Neural crest cell (in vitro differentiated cells): ENCODE measurements around the gene CYTIP. TPM values are rescaled to one million over a fixed set of nuclear protein-coding genes. Genes with fewer than 3 reads are reported as not detected.

Source experiments
- DNase-seq: peaks from one replicate; pipeline ENCODE4 v3.0.0; 2021; ENCODE audit warnings: low read depth, mixed read lengths, low spot score
- H3K27ac Mint-ChIP-seq: one replicate; pipeline ENCODE4 v1.8.0; 2021; ENCODE audit warnings: mild to moderate bottlenecking, mixed read lengths; ENCODE audit not compliant: unreplicated experiment
- H3K27me3 Mint-ChIP-seq: 2 replicates; pipeline ENCODE4 v1.8.0; 2021; ENCODE audit warnings: low read depth, mild to moderate bottlenecking, mixed read lengths
- H3K36me3 Mint-ChIP-seq: 2 replicates; pipeline ENCODE4 v1.8.0; 2021; ENCODE audit warnings: low read depth, mild to moderate bottlenecking, mixed read lengths
- H3K4me1 Mint-ChIP-seq: 2 replicates; pipeline ENCODE4 v1.8.0; 2021; ENCODE audit warnings: mixed read lengths
- H3K4me3 Mint-ChIP-seq: one replicate; pipeline ENCODE4 v1.8.0; 2021; ENCODE audit warnings: mild to moderate bottlenecking, mixed read lengths
- H3K9me3 Mint-ChIP-seq: 2 replicates; pipeline ENCODE4 v1.8.0; 2021; ENCODE audit warnings: mixed read lengths
- CTCF ChIP-seq: fragments of 200-600 bp; sonication (generic); conservative IDR thresholded peaks from 2 replicates; pipeline ENCODE4 v1.5.0; 2021; ENCODE audit warnings: antibody characterized with exemption, mild to moderate bottlenecking
- total RNA-seq: library from RNA; stranded (reverse); gene quantifications from 2 replicates; pipeline ENCODE4 v1.2.1, GENCODE V29; 2021

Gene CYTIP
- total RNA-seq, 1 donor from 2014 or later, result 0.35 TPM

GRCh38 chr2:157469726-157470125, 25.8 kb upstream of the CYTIP start:
- H3K27ac Mint-ChIP-seq, result no peak overlapping the region
- DNase-seq, result no peak
- H3K27me3 Mint-ChIP-seq, result no peaks in the 10 kb centered on the region
- no peak for TF ChIP-seq CTCF
- H3K9me3 Mint-ChIP-seq, result peaks cover 4% of the 10 kb centered on the region
- H3K36me3 Mint-ChIP-seq, result no peaks in the 10 kb centered on the region
- H3K4me3 Mint-ChIP-seq, result no peak overlapping the region
- H3K4me1 Mint-ChIP-seq, result no peaks in the 10 kb centered on the region

GRCh38 chr2:157468931-157469708, 25.2 kb upstream of the CYTIP start:
- Mint-ChIP-seq H3K27ac (no peak overlapping the region), H3K27me3 (no peaks in the 10 kb centered on the region), H3K36me3 (no peaks in the 10 kb centered on the region), H3K4me1 (no peaks in the 10 kb centered on the region), H3K4me3 (no peak overlapping the region), H3K9me3 (peaks cover 4% of the 10 kb centered on the region)
- no peak for DNase-seq
- TF ChIP-seq CTCF, result no peak

GRCh38 chr2:157466764-157467163, 22.9 kb upstream of the CYTIP start:
- no peak for TF ChIP-seq CTCF
- no peaks in the 10 kb centered on the region for H3K36me3 Mint-ChIP-seq
- H3K4me3 Mint-ChIP-seq, result no peak overlapping the region
- peaks cover 4% of the 10 kb centered on the region for H3K9me3 Mint-ChIP-seq
- DNase-seq, result no peak
- H3K27ac Mint-ChIP-seq, result no peak overlapping the region
- no peaks in the 10 kb centered on the region for H3K27me3 Mint-ChIP-seq
- no peaks in the 10 kb centered on the region for H3K4me1 Mint-ChIP-seq

- no peak for DNase-seq
- Mint-ChIP-seq H3K27ac (no peak overlapping the region), H3K4me3 (no peak overlapping the region), H3K36me3 (no peaks in the 10 kb centered on the region), H3K4me1 (peaks cover 1% of the 10 kb centered on the region), H3K27me3 (no peaks in the 10 kb centered on the region), H3K9me3 (peaks cover 4% of the 10 kb centered on the region)
- no peak for TF ChIP-seq CTCF
These were observed 21.7 kb upstream of the CYTIP start for GRCh38 chr2:157465554-157465953.

DNA sequence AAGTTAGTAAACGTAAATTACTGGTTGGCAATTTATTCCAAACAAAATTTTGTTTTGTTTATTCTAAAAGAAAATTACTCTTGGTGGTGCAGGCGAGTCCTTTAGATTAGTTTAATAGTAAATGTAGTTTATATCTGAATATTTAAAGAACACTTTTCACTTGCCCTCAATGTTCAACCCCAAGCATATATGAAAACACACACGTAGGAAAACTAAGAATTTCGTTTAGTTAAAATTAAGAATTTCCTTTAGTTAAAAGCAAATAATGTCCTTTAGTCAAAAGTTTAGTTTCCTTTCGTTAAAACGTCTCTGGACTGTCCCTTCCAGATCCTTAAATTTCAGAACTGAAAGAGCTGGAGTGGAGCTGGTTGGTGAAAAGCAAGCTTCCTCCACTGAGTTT, 19.1 kb upstream of the CYTIP start:
- peaks cover 4% of the 10 kb centered on the region for H3K9me3 Mint-ChIP-seq

More for the DNA sequence above, 19.1 kb upstream of the CYTIP start:
- Mint-ChIP-seq H3K27me3 (no peaks in the 10 kb centered on the region), H3K4me3 (no peak overlapping the region), H3K4me1 (peaks cover 5% of the 10 kb centered on the region), H3K27ac (no peak overlapping the region), H3K36me3 (no peaks in the 10 kb centered on the region)
- no peak for TF ChIP-seq CTCF
- DNase-seq, result no peak
